GM21367 (cell line): Measurements from ENCODE around the gene ZNF805.
"Not testable (repeated sequence)": the region's sequence is repeated elsewhere in the genome, so short reads cannot be mapped to it uniquely, and the experiment has no call there.

Experiments
- ATAC-seq: cut with Tn5 transposase; IDR thresholded peaks from one replicate; pipeline ENCODE4 v1.9.1; 2021; ENCODE audit not compliant: unreplicated experiment

The ZNF805 gene

DNA sequence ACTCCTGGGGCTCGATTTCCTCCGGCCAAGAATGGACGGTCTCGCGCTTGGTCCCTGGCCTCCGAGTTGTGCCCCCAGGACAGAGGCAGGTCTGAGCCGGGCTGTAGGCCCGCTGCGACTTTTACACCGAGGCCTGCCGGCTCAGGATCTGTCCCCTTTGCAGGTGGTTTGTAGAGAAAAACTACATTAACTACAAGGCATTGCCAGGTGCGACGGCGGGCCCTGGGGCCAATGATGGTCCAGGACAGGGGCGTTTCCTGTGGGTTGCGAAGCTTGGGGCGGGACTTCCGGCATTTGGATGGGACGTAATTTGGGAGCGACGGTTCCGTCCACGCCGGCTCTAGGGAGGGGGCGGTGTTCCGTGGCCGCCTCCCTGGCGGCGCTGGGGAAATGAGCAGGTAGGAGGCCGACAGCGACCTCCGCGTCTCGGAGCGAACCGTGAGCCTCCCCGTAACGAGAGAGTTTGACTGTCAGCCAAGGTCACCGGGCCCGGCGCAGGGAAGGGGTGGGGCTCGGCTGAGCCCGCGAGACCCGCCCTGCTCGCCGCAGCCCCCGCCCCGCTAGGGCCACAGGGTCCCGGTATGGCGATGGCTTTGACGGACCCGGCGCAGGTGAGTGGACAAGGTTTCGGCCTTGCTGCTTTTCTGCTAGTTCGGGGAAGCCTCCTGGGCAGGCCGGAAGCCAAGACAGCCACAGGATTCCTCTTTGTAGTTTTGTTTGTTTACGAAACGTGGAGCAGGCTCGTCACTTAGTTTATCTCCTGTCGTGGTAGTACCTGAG lies at the start of gene ZNF805:
Gene ZNF805, plus strand, starts transcription at position 322 of the 780 bp plus-strand sequence. Its CDS starts 260 bp downstream, at position 582.
- ATAC-seq: peak; percentile 74

DNA sequence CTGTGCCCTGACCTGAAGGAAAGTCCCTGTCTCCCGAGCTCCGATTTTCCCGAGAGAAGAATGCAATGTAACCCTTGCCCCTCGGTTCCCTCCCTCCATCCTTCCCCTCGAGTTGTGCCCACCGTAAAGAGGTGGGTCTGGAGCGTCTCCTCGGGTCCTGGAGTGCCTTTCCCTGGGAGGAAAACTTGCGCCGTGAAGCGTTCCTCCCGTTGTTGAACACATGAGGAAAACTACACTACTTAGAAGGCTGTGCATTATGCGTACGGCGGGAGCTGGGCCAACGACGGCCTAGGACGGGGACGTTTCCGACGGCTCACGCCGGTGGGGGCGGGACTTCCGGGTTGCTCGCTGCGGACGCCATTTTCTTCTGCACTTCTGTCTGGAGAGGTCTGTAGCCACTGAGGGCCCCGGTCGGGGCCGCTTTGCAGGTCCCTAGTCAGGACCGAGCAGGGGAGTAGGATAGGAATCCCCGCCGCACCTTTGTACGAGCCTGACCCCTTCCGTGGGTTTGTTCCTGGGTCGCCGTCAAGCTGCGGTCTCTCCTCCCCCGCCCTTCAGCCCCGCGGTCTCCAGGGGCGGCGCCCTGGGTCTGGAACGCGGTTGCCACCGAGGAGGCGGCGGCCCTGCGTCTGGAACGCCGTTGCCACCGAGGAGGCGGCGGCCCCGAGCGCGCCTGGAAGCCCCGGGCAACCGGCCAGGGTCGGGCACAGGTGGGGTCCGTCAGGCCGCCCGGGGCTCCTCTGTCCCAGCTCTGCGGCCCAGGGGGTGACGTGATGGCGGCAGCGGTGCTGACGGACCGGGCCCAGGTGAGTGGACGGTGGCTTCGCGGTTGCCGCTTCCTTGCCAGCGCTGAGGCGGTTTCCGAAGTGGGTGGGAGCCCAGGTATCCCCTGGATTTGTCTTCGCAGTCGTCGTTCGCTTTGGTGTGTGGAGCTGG lies 49.0 kb upstream of the ZNF805 start, which contains the start of gene ZNF264:
Gene ZNF264, plus strand, starts transcription at position 360 of the 936 bp plus-strand sequence. Its CDS starts 414 bp downstream, at position 774.
- peak; percentile 90 for ATAC-seq

DNA sequence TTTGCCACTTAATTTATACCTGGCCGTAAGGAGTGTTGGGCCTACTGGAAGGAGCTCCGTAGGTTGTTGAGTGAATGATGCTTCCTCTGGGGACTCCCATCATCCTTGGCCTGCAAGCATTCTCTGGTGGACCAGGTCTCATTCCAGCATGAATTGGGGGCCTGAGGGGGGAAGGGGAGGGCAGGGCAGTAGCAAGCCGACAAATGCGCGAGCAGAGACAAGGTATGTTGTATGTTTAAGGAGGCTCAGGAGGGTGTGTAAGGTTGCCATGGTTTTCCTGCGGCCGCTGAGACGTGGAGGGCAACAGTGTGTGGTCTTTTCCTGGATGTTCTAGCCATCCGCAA lies 48.4 kb upstream of the ZNF805 start:
- no peak for ATAC-seq

DNA sequence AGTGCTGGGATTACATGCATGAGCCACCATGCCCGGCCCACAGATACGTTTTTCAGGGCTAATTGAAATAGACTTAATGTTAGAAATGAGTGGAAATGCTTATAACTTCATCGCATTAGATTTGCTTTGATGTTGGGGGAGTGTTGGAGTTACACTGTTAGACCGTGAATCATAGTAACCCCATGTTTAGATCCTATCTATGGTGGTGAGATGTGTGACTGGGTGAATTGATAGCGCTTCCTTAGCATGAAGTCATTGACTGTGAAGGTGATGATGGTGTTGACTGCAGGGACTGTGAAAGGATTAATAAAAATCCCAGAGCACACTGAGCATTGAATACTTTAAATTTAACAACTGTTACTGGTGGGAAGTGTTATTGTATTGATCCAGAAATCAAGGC lies 47.4 kb upstream of the ZNF805 start:
- ATAC-seq: no peak

DNA sequence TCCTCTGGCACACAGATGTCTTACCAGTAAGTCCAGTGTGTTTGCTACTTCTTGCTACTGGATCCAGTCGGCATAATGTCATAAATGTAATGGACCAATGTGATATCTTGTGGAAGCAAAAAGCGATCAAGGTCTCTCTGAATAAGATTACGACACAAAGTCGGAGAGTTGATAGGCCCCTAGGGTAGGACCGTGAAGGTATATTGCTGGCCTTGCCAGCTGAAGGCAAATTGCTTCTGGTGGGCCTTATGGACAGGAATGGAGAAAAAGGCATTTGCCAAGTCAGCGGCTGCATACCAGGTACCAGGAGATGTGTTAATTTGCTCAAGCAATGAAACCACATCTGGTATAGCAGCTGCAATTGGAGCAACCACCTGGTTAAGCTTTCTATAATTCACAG lies 42.6 kb upstream of the ZNF805 start:
- not testable (repeated sequence) for ATAC-seq

DNA sequence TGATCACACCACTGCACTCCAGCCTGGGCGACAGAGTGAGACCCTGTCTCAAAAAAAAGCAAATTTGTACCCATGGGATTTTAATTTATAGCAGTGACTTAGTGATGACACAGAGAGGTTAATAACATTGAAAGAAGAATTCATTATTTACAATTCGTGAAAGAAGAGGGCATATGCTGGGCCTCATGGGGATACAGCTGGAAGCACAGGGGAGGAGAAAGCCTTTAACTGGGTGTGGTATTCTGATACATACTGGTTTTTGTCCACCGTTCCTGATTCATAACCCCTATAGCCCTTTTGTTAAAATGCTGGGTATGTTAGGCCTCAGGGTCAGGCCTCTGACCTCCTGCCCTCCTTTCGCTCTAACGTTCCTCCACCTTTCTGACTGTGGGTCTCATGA lies 38.3 kb upstream of the ZNF805 start:
- ATAC-seq: no peak

DNA sequence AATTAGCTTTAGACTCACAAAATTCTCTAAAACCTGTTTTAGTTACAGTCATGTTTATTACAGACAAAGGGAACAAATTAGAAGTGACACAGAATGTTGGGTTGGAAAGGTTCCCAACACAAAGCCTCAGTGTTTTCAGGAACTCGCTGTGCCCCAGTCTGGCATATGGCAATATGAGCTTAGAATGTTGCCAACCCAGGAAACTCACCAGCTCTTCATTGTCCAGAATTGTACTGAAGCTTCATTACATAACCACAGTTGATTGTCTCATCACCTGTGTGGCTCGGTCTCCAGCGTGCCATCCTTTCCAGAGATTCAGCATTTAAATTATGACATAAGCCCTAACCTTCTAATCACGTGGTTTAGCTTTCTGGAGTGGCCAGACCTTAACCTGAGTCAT lies 30.1 kb upstream of the ZNF805 start:
- no peak for ATAC-seq

DNA sequence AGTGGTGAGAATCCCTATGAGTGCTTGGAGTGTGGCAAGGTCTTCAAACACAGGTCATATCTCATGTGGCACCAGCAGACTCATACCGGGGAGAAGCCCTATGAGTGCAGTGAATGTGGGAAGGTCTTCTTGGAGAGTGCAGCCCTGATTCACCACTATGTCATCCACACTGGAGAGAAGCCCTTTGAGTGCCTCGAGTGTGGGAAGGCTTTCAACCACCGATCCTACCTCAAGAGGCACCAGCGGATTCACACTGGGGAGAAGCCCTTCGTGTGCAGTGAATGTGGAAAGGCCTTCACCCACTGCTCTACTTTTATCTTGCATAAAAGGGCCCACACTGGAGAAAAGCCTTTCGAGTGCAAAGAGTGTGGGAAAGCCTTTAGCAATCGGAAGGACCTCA lies 28.3 kb upstream of the ZNF805 start:
- ATAC-seq: no peak

DNA sequence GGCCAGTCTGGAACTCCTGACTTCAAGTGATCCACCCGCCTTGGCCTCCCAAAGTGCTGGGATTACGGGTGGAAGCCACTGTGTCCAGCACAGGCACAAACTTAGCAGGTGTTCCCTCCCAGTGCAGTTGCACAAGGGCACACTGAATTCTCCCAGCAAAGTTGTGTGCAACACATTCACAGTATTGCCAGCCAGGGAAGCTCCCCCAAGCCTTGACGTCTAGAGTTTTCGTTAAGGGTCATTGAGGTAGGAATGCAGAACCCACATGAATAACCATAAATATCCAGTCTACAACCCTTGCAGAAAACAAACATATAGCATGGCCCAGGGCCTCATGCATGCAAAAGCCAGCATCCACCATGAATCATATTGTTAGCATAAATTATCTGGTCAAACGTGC lies 12.9 kb upstream of the ZNF805 start:
- no peak for ATAC-seq

DNA sequence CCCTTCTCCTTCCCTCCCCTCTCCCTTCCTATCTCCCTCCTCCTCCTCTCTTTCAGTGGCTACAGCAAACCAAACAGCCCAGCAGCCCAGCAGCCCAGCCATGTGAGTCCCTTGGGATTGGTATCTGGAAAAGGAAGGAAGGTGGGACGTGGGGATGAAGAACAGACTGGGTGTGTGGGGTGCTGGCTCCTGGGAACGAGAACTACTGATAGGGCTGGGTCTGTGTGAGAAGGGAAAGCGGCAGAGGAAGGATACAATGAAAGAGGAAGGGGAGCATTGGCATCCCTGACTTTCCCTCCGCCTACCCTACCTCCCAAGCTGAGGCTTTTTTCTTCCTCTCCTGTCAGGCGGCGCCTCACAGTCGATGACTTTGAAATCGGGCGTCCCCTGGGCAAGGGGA lies 8.7 kb upstream of the ZNF805 start:
- ATAC-seq: no peak

DNA sequence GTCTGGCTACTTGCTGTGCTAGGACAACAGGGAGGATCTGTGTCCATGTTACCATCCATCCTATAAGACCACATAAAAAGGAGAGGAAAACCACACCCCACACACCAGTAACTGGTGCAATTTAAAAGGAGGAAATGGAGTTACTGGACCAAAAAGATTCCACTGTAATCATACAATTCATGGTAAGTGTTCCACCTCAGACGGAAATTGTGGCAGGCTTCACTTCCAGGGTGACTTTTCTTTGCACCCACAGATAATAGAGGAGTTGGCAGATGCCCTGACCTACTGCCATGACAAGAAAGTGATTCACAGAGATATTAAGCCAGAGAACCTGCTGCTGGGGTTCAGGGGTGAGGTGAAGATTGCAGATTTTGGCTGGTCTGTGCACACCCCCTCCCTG lies 7.2 kb upstream of the ZNF805 start:
- ATAC-seq: no peak

DNA sequence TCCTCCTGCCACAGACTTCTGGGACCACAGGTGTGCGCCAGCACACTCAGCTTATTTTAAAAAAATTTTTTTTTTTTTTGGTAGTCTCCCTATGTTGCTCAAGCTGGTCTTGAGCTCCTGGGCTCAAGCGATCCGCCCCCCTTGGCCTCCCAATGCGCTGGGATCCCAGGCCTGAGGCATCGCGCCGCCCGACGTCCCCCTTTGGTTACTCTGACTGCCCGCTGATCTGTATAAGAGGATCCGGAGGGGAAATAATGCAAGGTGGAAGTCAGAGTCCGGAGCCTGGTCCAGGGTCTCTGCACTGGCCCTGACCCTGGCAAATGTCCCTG lies 486 bp upstream of the ZNF805 start:
- ATAC-seq: no peak

DNA sequence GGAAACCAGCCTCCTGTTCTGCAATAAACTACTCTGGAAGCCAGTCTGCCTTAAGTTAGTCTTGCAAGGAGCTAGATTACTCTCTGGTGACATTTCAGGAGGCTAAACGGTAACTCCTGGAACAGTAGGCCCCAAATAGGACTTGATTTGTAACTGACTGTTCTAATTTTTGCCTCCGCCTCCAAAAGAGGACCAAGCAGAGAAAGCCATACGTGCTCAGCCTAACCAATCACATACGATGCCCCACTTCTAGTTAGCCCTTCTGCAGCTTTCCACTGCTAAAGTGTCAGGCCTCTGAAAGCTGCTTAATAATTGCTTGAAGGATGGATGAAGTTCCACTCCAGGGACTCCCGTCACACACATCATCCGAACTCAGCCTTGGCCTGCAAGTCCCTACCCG lies 744 bp downstream of the ZNF805 start:
- no peak for ATAC-seq

DNA sequence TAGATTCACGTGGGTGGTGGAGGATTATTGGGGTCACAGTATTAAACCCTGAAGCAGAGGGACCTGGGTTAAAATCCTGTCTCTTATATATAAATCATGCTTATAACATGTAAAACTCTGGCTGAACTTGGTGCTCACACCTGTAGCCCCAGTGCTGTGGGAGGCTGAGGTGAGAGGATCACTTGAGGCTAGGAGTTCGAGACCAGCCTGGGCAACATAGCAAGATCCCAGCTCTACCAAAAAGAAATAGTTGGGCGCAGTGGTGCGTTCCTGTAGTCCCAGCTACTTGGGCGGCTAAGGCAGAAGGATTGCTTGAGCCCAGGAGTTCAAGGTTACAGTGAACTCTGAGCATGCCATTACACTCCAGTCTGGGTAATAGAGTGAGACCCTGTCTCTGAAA lies 2.4 kb downstream of the ZNF805 start:
- no peak for ATAC-seq

DNA sequence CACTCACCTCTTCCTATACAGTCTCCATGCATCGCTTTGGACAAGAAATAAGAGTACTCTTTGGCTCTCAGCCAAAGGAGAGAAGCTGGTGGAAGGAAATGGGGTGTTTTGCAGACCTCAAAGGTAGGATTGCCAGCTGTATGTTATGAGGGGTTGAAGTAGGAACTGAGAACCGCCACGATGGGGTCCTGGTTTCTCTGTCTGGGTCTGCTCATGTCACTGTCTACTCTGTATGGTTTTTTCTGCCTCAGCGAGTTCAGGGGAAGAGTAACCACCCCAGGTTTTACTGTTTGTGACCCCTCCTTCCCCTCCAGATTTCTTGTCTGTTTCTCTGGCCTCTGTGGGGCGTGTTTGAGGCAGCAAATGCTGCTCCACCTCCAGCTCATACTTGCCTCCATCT lies 4.1 kb downstream of the ZNF805 start:
- no peak for ATAC-seq

DNA sequence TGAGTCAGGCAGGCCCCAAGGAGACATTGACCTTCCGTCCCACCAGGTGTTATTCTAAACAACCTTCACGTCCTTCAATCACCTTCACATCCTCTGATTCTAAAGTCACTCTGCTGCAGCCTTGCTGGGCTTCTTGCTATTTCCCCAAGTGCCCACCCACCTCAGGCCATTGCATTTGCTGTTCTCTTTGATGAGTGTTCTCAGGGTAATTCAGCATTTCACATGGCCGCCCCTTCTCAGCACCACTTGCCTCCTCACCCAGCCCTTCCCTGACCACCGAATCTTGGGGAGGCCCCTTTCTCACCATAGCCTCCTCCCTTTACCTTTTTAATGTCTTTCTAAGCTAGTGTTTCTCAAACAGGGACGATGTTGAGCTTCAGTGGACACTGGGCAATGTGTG lies 4.6 kb downstream of the ZNF805 start:
- no peak for ATAC-seq

DNA sequence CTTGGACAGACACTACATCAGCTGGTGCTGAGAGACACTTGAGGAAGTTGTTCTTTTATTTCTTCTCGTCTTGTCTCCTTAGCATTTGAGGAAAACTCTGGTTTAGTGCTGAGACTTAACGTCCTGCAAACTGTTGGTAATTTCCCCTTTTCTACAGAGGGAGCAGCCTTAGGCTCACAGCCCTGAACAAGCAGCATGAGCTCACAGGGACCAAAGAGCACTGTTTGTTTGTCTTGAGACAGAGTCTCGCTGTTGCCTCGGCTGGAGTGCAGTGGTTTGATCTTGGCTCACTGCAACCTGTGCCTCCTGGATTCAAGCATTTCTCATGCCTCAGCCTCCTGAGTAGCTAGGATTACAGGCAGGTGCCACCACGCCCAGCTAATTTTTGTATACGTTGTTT lies 5.5 kb downstream of the ZNF805 start:
- ATAC-seq: no peak

DNA sequence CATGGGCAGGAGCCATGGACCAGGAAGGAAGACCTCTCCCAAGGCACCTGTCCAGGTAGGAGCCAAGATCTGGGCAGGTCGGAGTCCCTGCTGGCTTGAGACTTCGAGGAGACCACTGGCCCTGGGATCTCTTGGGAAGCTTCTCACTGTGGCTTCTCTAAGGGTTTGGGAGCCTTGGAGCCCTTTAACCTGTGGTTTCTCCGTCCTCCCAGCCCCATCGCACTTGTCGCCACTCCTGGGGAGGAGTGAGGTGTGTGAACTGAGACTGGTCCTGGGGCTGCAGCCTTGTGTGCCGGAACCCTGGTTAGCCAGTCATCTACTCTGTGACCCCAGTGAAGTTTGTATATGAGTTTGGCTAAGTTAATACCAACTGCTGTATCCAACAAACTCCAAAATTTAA lies 8.2 kb downstream of the ZNF805 start:
- ATAC-seq: no peak

DNA sequence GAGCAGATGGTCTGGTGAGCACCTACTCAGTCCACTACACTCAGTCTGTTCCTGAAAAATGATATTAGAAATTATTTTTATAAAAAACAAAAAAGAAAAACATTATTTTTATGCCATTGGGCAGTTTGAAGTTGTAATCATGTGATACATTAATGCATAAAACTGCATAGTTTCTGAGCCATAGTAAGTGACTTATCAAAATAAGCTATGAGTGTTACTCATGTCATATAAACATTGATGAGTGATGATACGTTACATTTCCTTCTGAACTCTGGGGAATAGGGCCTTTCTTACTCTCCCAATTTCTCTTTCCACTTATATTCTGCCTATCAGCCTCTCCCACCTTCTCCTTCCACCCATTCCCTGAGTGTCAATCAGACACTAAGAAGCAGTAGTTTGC lies 8.9 kb downstream of the ZNF805 start:
- no peak for ATAC-seq

DNA sequence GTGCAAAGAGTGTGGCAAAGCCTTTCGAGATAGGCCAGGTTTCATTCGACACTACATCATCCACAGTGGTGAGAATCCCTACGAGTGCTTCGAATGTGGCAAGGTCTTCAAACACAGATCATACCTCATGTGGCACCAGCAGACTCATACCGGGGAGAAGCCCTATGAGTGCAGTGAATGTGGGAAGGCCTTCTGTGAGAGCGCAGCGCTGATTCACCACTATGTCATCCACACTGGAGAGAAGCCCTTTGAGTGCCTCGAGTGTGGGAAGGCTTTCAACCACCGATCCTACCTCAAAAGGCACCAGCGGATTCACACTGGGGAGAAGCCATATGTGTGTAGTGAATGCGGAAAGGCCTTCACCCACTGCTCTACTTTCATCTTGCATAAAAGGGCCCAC lies 13.3 kb downstream of the ZNF805 start:
- not testable (repeated sequence) for ATAC-seq

DNA sequence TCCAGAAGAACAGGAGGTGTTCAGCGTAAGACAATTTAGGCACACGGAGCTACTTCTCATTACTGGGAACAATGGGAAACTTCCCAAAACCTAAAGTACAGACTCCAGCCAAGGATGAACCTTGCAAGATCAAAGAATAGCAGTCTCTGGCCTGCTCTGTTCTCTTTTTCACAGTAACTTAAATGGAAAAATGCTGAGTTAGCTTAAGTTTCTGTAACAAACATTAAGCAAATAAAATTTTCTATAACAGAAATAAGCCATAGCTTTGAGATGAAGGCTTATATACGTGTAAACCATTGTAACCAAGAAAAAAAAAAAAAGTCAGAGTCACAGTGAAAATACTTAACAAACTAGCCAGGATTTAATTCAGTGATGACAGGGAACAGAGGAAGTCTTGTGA lies 21.6 kb downstream of the ZNF805 start:
- ATAC-seq: no peak

DNA sequence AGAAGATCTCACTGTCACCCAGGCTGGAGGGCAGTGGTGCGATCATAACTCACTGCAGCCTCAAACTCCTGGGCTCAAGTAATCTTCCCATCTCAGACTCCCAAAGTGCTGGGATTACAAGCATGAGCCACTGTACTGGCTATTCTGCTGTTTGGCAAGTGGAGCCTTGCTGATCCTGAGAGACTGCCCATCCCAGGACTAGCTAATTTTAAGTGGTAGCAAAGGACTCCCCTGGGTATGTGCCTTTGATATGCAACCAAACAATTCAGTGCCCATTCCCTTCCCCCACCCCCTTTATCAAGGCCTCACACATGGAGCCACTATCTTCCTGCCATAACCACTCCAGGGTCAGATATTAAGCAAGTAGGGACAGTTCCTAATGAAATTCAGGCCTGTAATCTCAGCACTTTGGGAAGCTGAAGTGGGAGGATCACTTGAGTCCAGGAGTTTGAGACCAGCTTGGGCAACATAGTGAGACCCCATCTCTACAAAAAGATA lies 22.9 kb downstream of the ZNF805 start:
- ATAC-seq: no peak
